HEK293 (cell line): ENCODE results near the gene GPC2.

ENCODE experiments used
- ATF2 ChIP-seq: fragments of 450-650 bp; formaldehyde crosslinking; IDR thresholded peaks from 2 replicates; pipeline ENCODE4 v1.5.1; 2016; ENCODE audit warnings: missing biosample characterization, missing genetic modification characterization, low read depth
- PATZ1 ChIP-seq: fragments of 450-650 bp; formaldehyde crosslinking; IDR thresholded peaks from 2 replicates; pipeline ENCODE4 v1.5.1; 2016; ENCODE audit warnings: missing biosample characterization, missing genetic modification characterization
- PRDM4 ChIP-seq: fragments of 450-650 bp; formaldehyde crosslinking; IDR thresholded peaks from 2 replicates; pipeline ENCODE4 v1.5.1; 2017; ENCODE audit warnings: missing biosample characterization, missing genetic modification characterization
- SP2 ChIP-seq: fragments of 450-650 bp; formaldehyde crosslinking; IDR thresholded peaks from 2 replicates; pipeline ENCODE4 v1.5.1; 2016; ENCODE audit warnings: missing biosample characterization, missing genetic modification characterization
- ZBTB21 ChIP-seq: fragments of 450-650 bp; formaldehyde crosslinking; IDR thresholded peaks from 2 replicates; pipeline ENCODE4 v1.5.1; 2017; ENCODE audit warnings: missing biosample characterization, missing genetic modification characterization
- ZBTB49 ChIP-seq: fragments of 450-650 bp; formaldehyde crosslinking; IDR thresholded peaks from 2 replicates; pipeline ENCODE4 v1.5.1; 2016; ENCODE audit warnings: missing biosample characterization, missing genetic modification characterization, low read depth
- ZBTB6 ChIP-seq: fragments of 450-650 bp; formaldehyde crosslinking; IDR thresholded peaks from 2 replicates; pipeline ENCODE4 v1.5.1; 2017; ENCODE audit warnings: missing biosample characterization, missing genetic modification characterization
- ZNF121 ChIP-seq: fragments of 450-650 bp; formaldehyde crosslinking; IDR thresholded peaks from 2 replicates; pipeline ENCODE4 v1.5.1; 2016; ENCODE audit warnings: missing biosample characterization, missing genetic modification characterization
- ZNF146 ChIP-seq: fragments of 450-650 bp; formaldehyde crosslinking; IDR thresholded peaks from 2 replicates; pipeline ENCODE4 v1.5.1; 2016; ENCODE audit warnings: missing biosample characterization, missing genetic modification characterization
- ZNF169 ChIP-seq: fragments of 450-650 bp; formaldehyde crosslinking; IDR thresholded peaks from 2 replicates; pipeline ENCODE4 v1.5.1; 2016; ENCODE audit warnings: missing biosample characterization, missing genetic modification characterization
- ZNF174 ChIP-seq: fragments of 450-650 bp; formaldehyde crosslinking; IDR thresholded peaks from 2 replicates; pipeline ENCODE4 v1.5.0; 2017; ENCODE audit warnings: missing biosample characterization, mild to moderate bottlenecking, missing genetic modification characterization
- ZNF223 ChIP-seq: fragments of 450-650 bp; formaldehyde crosslinking; IDR thresholded peaks from 2 replicates; pipeline ENCODE4 v1.5.1; 2016; ENCODE audit warnings: missing biosample characterization, missing genetic modification characterization
- ZNF274 ChIP-seq, 2 experiments: fragments of 200-500 bp in 1 of 2; fragments of 450-650 bp in 1 of 2; sonication (Bioruptor generic) in 1 of 2; formaldehyde crosslinking in 1 of 2; IDR thresholded peaks; 2 replicates each; pipeline versions ENCODE4 v1.5.1 to v1.6.1; 2014 to 2016; ENCODE audit warnings: borderline replicate concordance in 1 of 2, inconsistent platforms in 1 of 2, low read length in 1 of 2, missing biosample characterization in 1 of 2, missing genetic modification characterization in 1 of 2
- ZNF280C ChIP-seq: fragments of 450-650 bp; formaldehyde crosslinking; IDR thresholded peaks from 2 replicates; pipeline ENCODE4 v1.5.1; 2016; ENCODE audit warnings: missing biosample characterization, missing genetic modification characterization
- ZNF449 ChIP-seq: fragments of 450-650 bp; formaldehyde crosslinking; IDR thresholded peaks from 2 replicates; pipeline ENCODE4 v1.5.1; 2017; ENCODE audit warnings: missing biosample characterization, mild to moderate bottlenecking, missing genetic modification characterization, moderate library complexity
- ZNF501 ChIP-seq: fragments of 450-650 bp; formaldehyde crosslinking; IDR thresholded peaks from 2 replicates; pipeline ENCODE4 v1.5.1; 2016; ENCODE audit warnings: missing biosample characterization, missing genetic modification characterization
- ZNF513 ChIP-seq: fragments of 450-650 bp; IDR thresholded peaks from 2 replicates; pipeline ENCODE4 v1.5.1; 2018; ENCODE audit warnings: missing biosample characterization, missing genetic modification characterization
- ZNF621 ChIP-seq: fragments of 450-650 bp; formaldehyde crosslinking; IDR thresholded peaks from 2 replicates; pipeline ENCODE4 v1.5.1; 2017; ENCODE audit warnings: missing biosample characterization, missing genetic modification characterization
- ZNF645 ChIP-seq: fragments of 450-650 bp; formaldehyde crosslinking; IDR thresholded peaks from 2 replicates; pipeline ENCODE4; 2016; ENCODE audit warnings: missing biosample characterization, missing genetic modification characterization
- ZNF704 ChIP-seq: fragments of 450-650 bp; formaldehyde crosslinking; IDR thresholded peaks from 2 replicates; pipeline ENCODE4 v1.5.1; 2016; ENCODE audit warnings: missing biosample characterization, missing genetic modification characterization

The GPC2 gene

GRCh38 chr7:100119970-100120732, 57.0 kb downstream of the GPC2 start (continued):
- TF ChIP-seq ZNF513 (tag by site-specific recombination) (no peak), ZNF121 (tag by site-specific recombination) (no peak), ZNF274 (IDR thresholded peaks at IDR 0.05; ENCODE audit: low read length) (no peak), ZNF274 (tag by site-specific recombination; IDR thresholded peaks at IDR 0.05; ENCODE audit: borderline replicate concordance) (no peak), SP2 (tag by site-specific recombination) (no peak), ZBTB6 (tag by site-specific recombination) (no peak), ZNF501 (tag by site-specific recombination) (no peak; the same call in 1 of the 2 replicates), ZNF223 (no peak), ZNF449 (tag by site-specific recombination) (no peak), ZNF146 (no peak), ZNF280C (tag by site-specific recombination) (no peak), PRDM4 (no peak), ZNF174 (tag by site-specific recombination) (no peak), ZBTB21 (tag by site-specific recombination) (no peak), ZNF169 (tag by site-specific recombination) (no peak), ZBTB49 (tag by site-specific recombination) (no peak), ATF2 (tag by site-specific recombination) (no peak), ZNF621 (tag by site-specific recombination) (no peak), ZNF704 (no peak), ZNF645 (no peak), PATZ1 (peak; percentile 67)
